CD4-positive, alpha-beta T cell treated with Interleukin-4 for 1 hour (primary cell): Measurements from ENCODE around the gene SNCAIP.

Experiments
- DNase-seq, 2 donors: peaks; one replicate each; pipeline ENCODE4 v3.0.0-alpha.2; 2020 to 2022

The SNCAIP gene

GRCh38 chr5:122401976-122402725, 90.1 kb downstream of the SNCAIP start:
- DNase-seq = no peak

- DNase-seq = no peak
Measured at GRCh38 chr5:122402955-122403685, 91.1 kb downstream of the SNCAIP start.

- no peak for DNase-seq
Measured at GRCh38 chr5:122404018-122404417, 92.0 kb downstream of the SNCAIP start.

- DNase-seq = no peak
Measured at GRCh38 chr5:122404653-122405362, 92.8 kb downstream of the SNCAIP start.

- no peak for DNase-seq
Measured at GRCh38 chr5:122405751-122406150, 93.7 kb downstream of the SNCAIP start.

GRCh38 chr5:122406181-122406580, 94.1 kb downstream of the SNCAIP start:
- DNase-seq = no peak

- no peak for DNase-seq
Measured at GRCh38 chr5:122408592-122409224, 96.7 kb downstream of the SNCAIP start.

- no peak for DNase-seq
Measured at GRCh38 chr5:122412966-122413365, 100.9 kb downstream of the SNCAIP start.

GRCh38 chr5:122413722-122414121, 101.7 kb downstream of the SNCAIP start:
- DNase-seq = no peak

GRCh38 chr5:122415030-122415800, 103.2 kb downstream of the SNCAIP start:
- no peak for DNase-seq

- no peak for DNase-seq
Measured at GRCh38 chr5:122415801-122416120, 103.7 kb downstream of the SNCAIP start.

GRCh38 chr5:122419142-122419894, 107.3 kb downstream of the SNCAIP start:
- no peak for DNase-seq

- no peak for DNase-seq
Measured at GRCh38 chr5:122420091-122420490, 108.1 kb downstream of the SNCAIP start.

- DNase-seq = no peak
Measured at GRCh38 chr5:122420537-122421236, 108.7 kb downstream of the SNCAIP start.

- DNase-seq = no peak
Measured at GRCh38 chr5:122421374-122422079, 109.5 kb downstream of the SNCAIP start.

- DNase-seq = no peak
Measured at GRCh38 chr5:122423221-122423620, 111.2 kb downstream of the SNCAIP start.

GRCh38 chr5:122424132-122424531, 112.1 kb downstream of the SNCAIP start:
- no peak for DNase-seq

- DNase-seq = no peak
Measured at GRCh38 chr5:122426301-122426700, 114.3 kb downstream of the SNCAIP start.

- DNase-seq = no peak
Measured at GRCh38 chr5:122427621-122428020, 115.6 kb downstream of the SNCAIP start.

GRCh38 chr5:122429545-122430318, 117.7 kb downstream of the SNCAIP start:
- DNase-seq = no peak
